ENCODE measurements around the gene SMIM41. TPM values are rescaled to one million over a fixed set of nuclear protein-coding genes. Genes with fewer than 3 reads are reported as not detected.

SMIM41 gene
- total RNA-seq, 1 donor from 2014 or later, result not detected

GRCh38 chr12:52120951-52121823, 41.7 kb downstream of the SMIM41 start:
- Mint-ChIP-seq H3K9me3 (ENCODE audit: low read depth) (no peaks in the 10 kb centered on the region), H3K4me3 (ENCODE audit: low read depth) (no peak overlapping the region), H3K36me3 (ENCODE audit: insufficient read depth) (no peaks in the 10 kb centered on the region), H3K4me1 (ENCODE audit: low read depth) (peaks cover 21% of the 10 kb centered on the region), H3K27me3 (peaks cover 15% of the 10 kb centered on the region), H3K27ac (no peak overlapping the region)
- no peak for DNase-seq (ENCODE audit: low spot score, unreplicated experiment)
- no peak for TF ChIP-seq CTCF (IDR thresholded peaks at IDR 0.05; ENCODE audit: unreplicated experiment)

- TF ChIP-seq CTCF (IDR thresholded peaks at IDR 0.05; ENCODE audit: unreplicated experiment), result peak; percentile 88
- Mint-ChIP-seq H3K36me3 (ENCODE audit: insufficient read depth) (no peaks in the 10 kb centered on the region), H3K27me3 (peaks cover 15% of the 10 kb centered on the region), H3K4me3 (ENCODE audit: low read depth) (no peak overlapping the region), H3K4me1 (ENCODE audit: low read depth) (peaks cover 15% of the 10 kb centered on the region), H3K9me3 (ENCODE audit: low read depth) (no peaks in the 10 kb centered on the region), H3K27ac (peak overlapping the region; percentile 74)
- peak; percentile 64 for DNase-seq (ENCODE audit: low spot score, unreplicated experiment)
Observed at GRCh38 chr12:52121824-52122539, 42.5 kb downstream of the SMIM41 start.

DNA sequence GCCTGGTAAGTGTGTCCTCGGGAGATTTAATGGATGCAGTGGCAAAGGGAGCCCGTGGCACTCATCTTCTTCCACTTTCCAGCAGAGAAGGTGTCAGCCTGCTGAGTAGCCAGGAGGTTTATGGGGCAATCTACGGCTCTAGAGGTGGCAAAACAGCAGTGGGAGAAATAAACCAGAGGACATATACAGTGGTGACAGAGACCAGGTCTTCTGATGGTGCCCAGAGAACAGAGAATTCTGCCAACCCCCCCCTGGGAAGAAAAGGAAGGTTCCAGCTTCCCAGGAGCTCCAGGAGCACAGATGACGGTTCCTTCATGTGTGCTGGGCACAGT, 43.0 kb downstream of the SMIM41 start:
- no peak overlapping the region for H3K27ac Mint-ChIP-seq
- H3K4me1 Mint-ChIP-seq (ENCODE audit: low read depth), result peaks cover 15% of the 10 kb centered on the region
- TF ChIP-seq CTCF (IDR thresholded peaks at IDR 0.05; ENCODE audit: unreplicated experiment), result no peak
- no peaks in the 10 kb centered on the region for H3K36me3 Mint-ChIP-seq (ENCODE audit: insufficient read depth)
- no peak for DNase-seq (ENCODE audit: low spot score, unreplicated experiment)
- no peak overlapping the region for H3K4me3 Mint-ChIP-seq (ENCODE audit: low read depth)
- H3K27me3 Mint-ChIP-seq, result peaks cover 15% of the 10 kb centered on the region
- no peaks in the 10 kb centered on the region for H3K9me3 Mint-ChIP-seq (ENCODE audit: low read depth)

DNA sequence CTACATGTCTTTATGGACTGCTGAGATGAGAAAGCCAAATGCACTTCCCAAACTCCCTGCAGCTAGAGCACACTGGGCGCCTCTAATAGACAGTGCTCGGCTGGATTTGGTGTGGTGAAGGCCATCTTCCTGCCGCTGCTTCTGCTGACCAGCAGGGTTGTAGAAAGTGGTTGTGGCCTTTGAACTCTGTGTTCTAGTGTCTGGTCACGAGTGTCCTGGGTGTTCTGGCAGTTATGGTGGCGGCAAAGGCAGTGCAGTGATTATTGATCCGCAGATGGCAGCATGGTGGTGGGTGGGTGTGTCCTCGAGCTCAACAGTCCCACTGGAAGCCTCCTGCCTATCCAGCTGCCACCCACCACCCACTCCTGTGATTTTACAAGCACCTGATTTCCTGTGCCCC, 43.4 kb downstream of the SMIM41 start:
- no peaks in the 10 kb centered on the region for H3K36me3 Mint-ChIP-seq (ENCODE audit: insufficient read depth)
- H3K27me3 Mint-ChIP-seq, result peaks cover 15% of the 10 kb centered on the region
- no peak for DNase-seq (ENCODE audit: low spot score, unreplicated experiment)
- H3K4me3 Mint-ChIP-seq (ENCODE audit: low read depth), result no peak overlapping the region
- H3K4me1 Mint-ChIP-seq (ENCODE audit: low read depth), result peaks cover 15% of the 10 kb centered on the region
- no peaks in the 10 kb centered on the region for H3K9me3 Mint-ChIP-seq (ENCODE audit: low read depth)
- TF ChIP-seq CTCF (IDR thresholded peaks at IDR 0.05; ENCODE audit: unreplicated experiment), result no peak
- H3K27ac Mint-ChIP-seq, result no peak overlapping the region

DNA sequence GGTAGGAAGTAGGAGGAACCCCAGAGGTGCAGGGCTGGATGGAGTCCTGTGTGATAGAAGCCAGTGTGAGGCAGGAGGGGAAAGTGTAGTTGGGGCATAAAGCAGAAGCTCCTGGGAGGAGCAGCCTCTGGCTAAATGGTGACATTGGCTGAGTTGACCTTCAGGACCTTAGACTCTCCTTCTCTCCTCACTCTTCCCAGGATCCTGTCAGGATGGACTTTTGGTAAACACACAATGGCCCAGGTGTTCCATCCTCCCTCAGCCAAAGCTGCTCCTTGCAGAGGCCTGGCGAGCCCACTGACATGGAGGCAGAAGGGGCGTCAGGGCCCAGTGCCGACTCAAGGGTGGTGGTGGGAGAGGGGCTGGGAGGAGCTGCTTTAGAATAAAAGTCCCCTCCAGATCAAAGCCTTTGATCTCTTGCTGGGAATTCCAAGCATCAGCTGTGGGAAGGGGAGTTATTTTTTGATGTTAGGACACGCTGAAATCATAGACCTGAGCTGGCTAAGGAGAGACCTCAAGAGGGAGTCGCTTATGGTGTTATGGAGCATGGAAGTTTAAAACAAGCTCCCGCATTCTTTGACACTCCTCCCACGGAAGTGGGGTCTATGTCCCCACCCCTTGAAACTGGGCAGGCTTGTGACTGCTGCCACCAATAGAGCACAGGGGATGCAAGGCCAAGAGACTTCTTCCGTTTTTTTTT, 44.1 kb downstream of the SMIM41 start:
- no peak overlapping the region for H3K4me3 Mint-ChIP-seq (ENCODE audit: low read depth)
- no peak for DNase-seq (ENCODE audit: low spot score, unreplicated experiment)
- no peak for TF ChIP-seq CTCF (IDR thresholded peaks at IDR 0.05; ENCODE audit: unreplicated experiment)
- H3K9me3 Mint-ChIP-seq (ENCODE audit: low read depth), result no peaks in the 10 kb centered on the region
- H3K4me1 Mint-ChIP-seq (ENCODE audit: low read depth), result peaks cover 13% of the 10 kb centered on the region
- H3K27ac Mint-ChIP-seq, result no peak overlapping the region
- H3K36me3 Mint-ChIP-seq (ENCODE audit: insufficient read depth), result no peaks in the 10 kb centered on the region
- H3K27me3 Mint-ChIP-seq, result peaks cover 15% of the 10 kb centered on the region

All from progenitor cell of endocrine pancreas (in vitro differentiated cells).